Measurements from ENCODE around the gene MMP3. TPM values are rescaled to one million over a fixed set of nuclear protein-coding genes. Genes with fewer than 3 reads are reported as not detected.
"Not testable (repeated sequence)": the region's sequence is repeated elsewhere in the genome, so short reads cannot be mapped to it uniquely, and the experiment has no call there.

Gene MMP3
- total RNA-seq, 1 experiment from 2014 or later, result not detected

- not testable (repeated sequence) for BruUV-seq (replicated peaks)
- peak overlapping the region; percentile 20; the same call in 1 of the 2 replicates for H3K4me2 ChIP-seq (ENCODE audit: low read length)
Observed at GRCh38 chr11:102869354-102869964, 26.1 kb upstream of the MMP3 start.

GRCh38 chr11:102868339-102868738 lies 24.9 kb upstream of the MMP3 start:
- BruUV-seq (replicated peaks), result no TSS peak
- RAD21 ChIA-PET (ENCODE audit: low non-redundant PET in 1 of 2, low total read pairs in 2 of 2, uncharacterized antibody in 2 of 2, unreplicated experiment in 2 of 2), result no interaction called here
- CTCF ChIA-PET, result no interaction called here
- no peak overlapping the region for H3K27ac ChIP-seq (ENCODE audit: low read depth, low read length)
- no peaks in the 10 kb centered on the region for H3K36me3 ChIP-seq (ENCODE audit: control insufficient read depth in 1 of 2, insufficient read depth in 2 of 2, low read length in 2 of 2)
- no peaks in the 10 kb centered on the region for H3K79me2 ChIP-seq (ENCODE audit: insufficient read depth, low read length)
- DNase-seq (ENCODE audit: low read depth, low spot score) (no peak), ATAC-seq (no peak)
- no peak overlapping the region for H3K4me3 ChIP-seq (replicated peaks in 1 of 2; ENCODE audit: low read depth in 1 of 2, low read length in 2 of 2)
- H3K9ac ChIP-seq (ENCODE audit: low read length), result no peak overlapping the region
- intact Hi-C loops (cut with micrococcal nuclease), result no loop called here
- H3K9me3 ChIP-seq (ENCODE audit: control insufficient read depth in 1 of 2, insufficient read depth in 1 of 2, low read depth in 1 of 2, low read length in 2 of 2), result no peaks in the 10 kb centered on the region
- POLR2A ChIA-PET, result no interaction called here
- peak overlapping the region; percentile 8 for H2AFZ ChIP-seq (ENCODE audit: low read depth, low read length, poor library complexity, severe bottlenecking)
- H3K9me2 ChIP-seq (ENCODE audit: insufficient read depth), result no peaks in the 10 kb centered on the region
- no peaks in the 10 kb centered on the region for H4K20me1 ChIP-seq (ENCODE audit: insufficient read depth)
- H3K4me1 ChIP-seq (ENCODE audit: control insufficient read depth in 1 of 2, insufficient read depth in 2 of 2, low read length in 2 of 2), result peaks cover 6 to 10% of the 10 kb centered on the region in 2 experiments; a peak in 3 of 4 replicates
- no peaks in the 10 kb centered on the region for H3K27me3 ChIP-seq (ENCODE audit: insufficient read depth, low read length)
- H3K4me2 ChIP-seq (ENCODE audit: low read length), result no peak overlapping the region
- TF ChIP-seq CEBPB (IDR thresholded peaks at IDR 0.05; ENCODE audit: low read depth), result no peak
- TF ChIP-seq TCF7L2 (IDR thresholded peaks at IDR 0.05; ENCODE audit: borderline replicate concordance, extremely low read depth, insufficient read depth, insufficient read length), result no peak
- no peak for TF ChIP-seq ATF3 (IDR thresholded peaks at IDR 0.05)
- TF ChIP-seq EZH2phosphoT487 (IDR thresholded peaks at IDR 0.05; ENCODE audit: borderline replicate concordance), result no peak
- TF ChIP-seq CTCF (IDR thresholded peaks at IDR 0.05 in 2 of 3, conservative IDR thresholded peaks at IDR 0.05 in 1 of 3; ENCODE audit: borderline replicate concordance in 1 of 3, insufficient read depth in 1 of 3, low read depth in 2 of 3, low read length in 2 of 3), result no peak
- no peak for TF ChIP-seq ZFX (IDR thresholded peaks at IDR 0.05)
- TF ChIP-seq ZNF274 (IDR thresholded peaks at IDR 0.05; ENCODE audit: low read depth, low read length), result no peak
- no peak for TF ChIP-seq JUND (IDR thresholded peaks at IDR 0.05)
- TF ChIP-seq EGR1 (IDR thresholded peaks at IDR 0.05; ENCODE audit: low read depth), result no peak
- no peak for TF ChIP-seq EZH2 (IDR thresholded peaks at IDR 0.05)
- no peak for TF ChIP-seq ZBTB33 (IDR thresholded peaks at IDR 0.05; ENCODE audit: extremely low read depth, insufficient replicate concordance, low read length)
- TF ChIP-seq RAD21 (IDR thresholded peaks at IDR 0.05; ENCODE audit: low read depth), result no peak
- no peak for TF ChIP-seq ELF1 (IDR thresholded peaks at IDR 0.05; ENCODE audit: borderline replicate concordance, low read depth)
- no peak for TF ChIP-seq MAX (IDR thresholded peaks at IDR 0.05)
- TF ChIP-seq FOSL1 (IDR thresholded peaks at IDR 0.05; ENCODE audit: low read depth), result no peak
- TF ChIP-seq CBX3 (IDR thresholded peaks at IDR 0.05; ENCODE audit: low read depth), result no peak
- TF ChIP-seq POLR2AphosphoS5 (IDR thresholded peaks at IDR 0.05; ENCODE audit: low read depth, low read length), result no peak

More at GRCh38 chr11:102869354-102869964, 26.1 kb upstream of the MMP3 start:
- peak; percentile 40 for ATAC-seq
- H3K36me3 ChIP-seq (ENCODE audit: control insufficient read depth in 1 of 2, insufficient read depth in 2 of 2, low read length in 2 of 2); DNase-seq (ENCODE audit: low read depth, low spot score); H3K27me3 ChIP-seq (ENCODE audit: insufficient read depth, low read length); CTCF ChIA-PET; H3K9ac ChIP-seq (ENCODE audit: low read length); H3K4me3 ChIP-seq (replicated peaks in 1 of 2; ENCODE audit: low read depth in 1 of 2, low read length in 2 of 2); POLR2A ChIA-PET; H4K20me1 ChIP-seq (ENCODE audit: insufficient read depth); H3K79me2 ChIP-seq (ENCODE audit: insufficient read depth, low read length); H3K9me2 ChIP-seq (ENCODE audit: insufficient read depth); RAD21 ChIA-PET (ENCODE audit: low non-redundant PET in 1 of 2, low total read pairs in 2 of 2, uncharacterized antibody in 2 of 2, unreplicated experiment in 2 of 2); H3K9me3 ChIP-seq (ENCODE audit: control insufficient read depth in 1 of 2, insufficient read depth in 1 of 2, low read depth in 1 of 2, low read length in 2 of 2); intact Hi-C loops (cut with micrococcal nuclease); H2AFZ ChIP-seq (ENCODE audit: low read depth, low read length, poor library complexity, severe bottlenecking); H3K27ac ChIP-seq (ENCODE audit: low read depth, low read length): not testable (repeated sequence)
- H3K4me1 ChIP-seq (ENCODE audit: control insufficient read depth in 1 of 2, insufficient read depth in 2 of 2, low read length in 2 of 2), result peaks cover 6 to 10% of the 10 kb centered on the region in 2 experiments; a peak in 3 of 4 replicates

Measured in HCT116 (cell line).